HCT116 (cell line): Measurements from ENCODE around the gene PTPRR. TPM values are rescaled to one million over a fixed set of nuclear protein-coding genes. Genes with fewer than 3 reads are reported as not detected.

Experiments used
- ATAC-seq: fragments of 200-7000 bp; cut with Tn5 transposase; 2 replicates; pipeline ENCODE4 v1.9.1; 2020; ENCODE audit warnings: mild to moderate bottlenecking, moderate library complexity
- BruUV-seq: library from RNA; stranded (reverse); fragments of 400-500 nt; replicated peaks from 2 replicates; lab custom pipeline; 2021; lab: Mats Ljungman, UMichigan
- CTCF ChIA-PET: fragments of 300-600 bp; sonication (Branson Sonifier 250); formaldehyde crosslinking; loops from one replicate; lab custom pipeline; 2021; ENCODE audit warnings: antibody characterized with exemption; lab: Charles Lee
- POLR2A ChIA-PET: fragments of 300-600, 350-600 bp; sonication (Branson Sonifier 250); formaldehyde crosslinking; loops from one replicate; lab custom pipeline; 2021; ENCODE audit warnings: antibody characterized with exemption; lab: Charles Lee
- RAD21 ChIA-PET, 2 experiments: fragments of 300-600 bp; sonication (Branson Sonifier 250); formaldehyde crosslinking; loops; one replicate each; lab custom pipeline; 2023; ENCODE audit warnings: low total read pairs in 2 of 2; ENCODE audit not compliant: uncharacterized antibody in 2 of 2, unreplicated experiment in 2 of 2, low non-redundant PET in 1 of 2; lab: Charles Lee
- DNase-seq: peaks from one replicate; pipeline ENCODE4 v3.0.0-alpha.2; 2010; ENCODE audit warnings: low read depth, low spot score
- H2AFZ ChIP-seq: fragments of 200-600 bp; shearing (Covaris generic), sonication (generic); 2 replicates; pipeline ENCODE4 v1.6.1; 2017; ENCODE audit warnings: low read depth, mixed run types, mixed read lengths, antibody characterized with exemption, low read length; ENCODE audit not compliant: poor library complexity, severe bottlenecking
- H3K27ac ChIP-seq: 2 replicates; pipeline ENCODE4 v1.5.1; 2012; ENCODE audit warnings: low read depth, low read length
- H3K27me3 ChIP-seq: fragments of 200-600 bp; sonication (generic); 2 replicates; pipeline ENCODE4 v1.6.1; 2016; ENCODE audit warnings: mixed run types, low read length, mixed read lengths; ENCODE audit not compliant: insufficient read depth
- H3K36me3 ChIP-seq, 2 experiments: fragments of 200-500 bp in 1 of 2; fragments of 200-600 bp in 1 of 2; sonication (Bioruptor generic) in 1 of 2; sonication (generic) in 1 of 2; 2 replicates each; pipeline versions ENCODE4 v1.5.1 to v1.6.1; 2014 to 2016; ENCODE audit warnings: low read length in 2 of 2, inconsistent platforms in 1 of 2, mixed read lengths in 1 of 2, mixed run types in 1 of 2; ENCODE audit not compliant: insufficient read depth in 2 of 2, control insufficient read depth in 1 of 2
- H3K4me1 ChIP-seq, 2 experiments: fragments of 200-600 bp in 1 of 2; sonication (generic) in 1 of 2; 2 replicates each; pipeline versions ENCODE4 v1.5.1 to v1.6.1; 2012 to 2017; ENCODE audit warnings: low read length in 2 of 2, inconsistent platforms in 1 of 2, mild to moderate bottlenecking in 1 of 2, mixed read lengths in 1 of 2, mixed run types in 1 of 2, moderate library complexity in 1 of 2; ENCODE audit not compliant: insufficient read depth in 2 of 2, control insufficient read depth in 1 of 2
- H3K4me2 ChIP-seq: fragments of 200-600 bp; sonication (generic); 2 replicates; pipeline ENCODE4 v1.6.1; 2017; ENCODE audit warnings: mixed run types, low read length, mixed read lengths
- H3K4me3 ChIP-seq, 2 experiments: fragments of 200-600 bp in 1 of 2; sonication (generic) in 1 of 2; replicated peaks in 1 of 2; 2 replicates each; pipeline ENCODE4 v1.5.1; 2011 to 2016; ENCODE audit warnings: low read length in 2 of 2, control low read depth in 1 of 2, low read depth in 1 of 2, mild to moderate bottlenecking in 1 of 2, mixed read lengths in 1 of 2, mixed run types in 1 of 2
- H3K79me2 ChIP-seq: fragments of 200-600 bp; sonication (generic); 2 replicates; pipeline ENCODE4 v1.6.1; 2017; ENCODE audit warnings: mild to moderate bottlenecking, mixed run types, low read length, moderate library complexity, mixed read lengths; ENCODE audit not compliant: insufficient read depth
- H3K9ac ChIP-seq: fragments of 200-600 bp; sonication (generic); 2 replicates; pipeline ENCODE4 v1.6.1; 2016; ENCODE audit warnings: low read length, mixed read lengths
- H3K9me2 ChIP-seq: fragments of 200-600 bp; sonication (generic), shearing (Covaris generic); 2 replicates; pipeline ENCODE4 v1.6.1; 2017; ENCODE audit warnings: mixed run types, mild to moderate bottlenecking, moderate library complexity; ENCODE audit not compliant: insufficient read depth
- H3K9me3 ChIP-seq, 2 experiments: fragments of 200-500 bp in 1 of 2; fragments of 200-600 bp in 1 of 2; sonication (Bioruptor generic) in 1 of 2; sonication (generic) in 1 of 2; 2 replicates each; pipeline ENCODE4 v1.6.1; 2014 to 2017; ENCODE audit warnings: low read length in 2 of 2, mixed read lengths in 2 of 2, inconsistent platforms in 1 of 2, low read depth in 1 of 2, mild to moderate bottlenecking in 1 of 2, mixed run types in 1 of 2, moderate library complexity in 1 of 2; ENCODE audit not compliant: control insufficient read depth in 1 of 2, insufficient read depth in 1 of 2
- H4K20me1 ChIP-seq: fragments of 200-600 bp; sonication (generic), shearing (Covaris generic); 2 replicates; pipeline ENCODE4 v1.6.1; 2017; ENCODE audit warnings: mixed run types, mild to moderate bottlenecking, moderate library complexity; ENCODE audit not compliant: insufficient read depth
- CBX3 ChIP-seq: IDR thresholded peaks from 2 replicates; pipeline ENCODE4 v1.6.1; 2012; ENCODE audit warnings: low read depth
- EGR1 ChIP-seq: IDR thresholded peaks from 2 replicates; pipeline ENCODE4 v1.6.1; 2012; ENCODE audit warnings: low read depth
- ELF1 ChIP-seq: IDR thresholded peaks from 2 replicates; pipeline ENCODE4 v1.6.1; 2012; ENCODE audit warnings: low read depth, borderline replicate concordance
- FOSL1 ChIP-seq: IDR thresholded peaks from 2 replicates; pipeline ENCODE4 v1.6.1; 2012; ENCODE audit warnings: low read depth
- POLR2A ChIP-seq: IDR thresholded peaks from 2 replicates; pipeline ENCODE4 v1.7.0; 2011; ENCODE audit warnings: borderline replicate concordance; ENCODE audit not compliant: insufficient read depth, insufficient read length; ENCODE audit errors: extremely low read depth
- TCF7L2 ChIP-seq: IDR thresholded peaks from 2 replicates; pipeline ENCODE4 v1.7.0; 2011; ENCODE audit warnings: borderline replicate concordance, inconsistent platforms; ENCODE audit not compliant: insufficient read depth, insufficient read length; ENCODE audit errors: extremely low read depth
- YY1 ChIP-seq: IDR thresholded peaks from 2 replicates; pipeline ENCODE4 v1.6.1; 2011; ENCODE audit warnings: low read length, low read depth, moderate library complexity, mild to moderate bottlenecking; ENCODE audit not compliant: insufficient replicate concordance; ENCODE audit errors: extremely low read depth
- ZNF274 ChIP-seq: fragments of 200-500 bp; sonication (Bioruptor generic); IDR thresholded peaks from 2 replicates; pipeline ENCODE4 v1.6.1; 2014; ENCODE audit warnings: mild to moderate bottlenecking, low read depth, low read length, inconsistent platforms
- intact Hi-C: fragments of 100-400 bp; cut with micrococcal nuclease; formaldehyde crosslinking; loops from 2 replicates; pipeline ENCODE4 v1.10.0; 2022
- total RNA-seq: library from RNA; stranded (reverse); gene quantifications from one replicate; pipeline ENCODE4 v1.2.1, GENCODE V29; 2021; ENCODE audit not compliant: unreplicated experiment
- TF ChIP-seq, protein P1 (sequence below): IDR thresholded peaks from 2 replicates; pipeline ENCODE4 v1.6.1; 2012
- TF ChIP-seq, protein P2 (sequence below): IDR thresholded peaks from 2 replicates; pipeline ENCODE4 v1.6.1; 2012; ENCODE audit warnings: low read depth
- TF ChIP-seq, protein P3 (sequence below): IDR thresholded peaks from 2 replicates; pipeline ENCODE4 v1.6.1; 2011; ENCODE audit warnings: mild to moderate bottlenecking, low read length, moderate library complexity; ENCODE audit not compliant: insufficient replicate concordance; ENCODE audit errors: extremely low read depth

PTPRR gene
- total RNA-seq, 1 experiment from 2014 or later: 0.27 TPM

DNA sequence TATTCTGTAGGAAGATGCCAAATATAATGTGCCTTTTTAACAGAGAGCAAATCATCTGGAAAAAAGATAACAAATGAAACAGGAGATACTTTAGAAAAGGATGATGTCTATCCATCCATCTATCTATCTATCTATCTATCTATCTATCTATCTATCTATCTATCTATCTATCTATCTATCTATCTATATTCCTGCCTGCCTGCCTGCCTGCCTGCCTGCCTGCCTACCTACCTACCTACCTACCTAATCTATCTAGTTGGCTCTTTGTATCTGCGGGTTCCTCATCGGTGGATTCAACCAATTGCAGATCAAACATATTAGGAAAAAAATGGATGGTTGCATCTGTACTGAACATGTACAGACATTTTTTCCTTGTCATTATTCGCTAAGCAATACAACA, 294.4 kb downstream of the PTPRR start:
- Histone ChIP-seq H3K9ac (no peak overlapping the region), H3K36me3 (no peaks in the 10 kb centered on the region), H3K27me3 (no peaks in the 10 kb centered on the region), H3K4me2 (no peak overlapping the region), H3K27ac (no peak overlapping the region)
- DNase-seq: no peak
- CTCF ChIA-PET: no interaction called here
- ATAC-seq: no peak
- TF ChIP-seq, protein P1, sequence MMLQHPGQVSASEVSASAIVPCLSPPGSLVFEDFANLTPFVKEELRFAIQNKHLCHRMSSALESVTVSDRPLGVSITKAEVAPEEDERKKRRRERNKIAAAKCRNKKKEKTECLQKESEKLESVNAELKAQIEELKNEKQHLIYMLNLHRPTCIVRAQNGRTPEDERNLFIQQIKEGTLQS: no peak
- TF ChIP-seq POLR2A: no peak
- TF ChIP-seq, all 23 proteins: peak for 0
- no peak overlapping the region for H3K4me3 ChIP-seq
- H2AFZ ChIP-seq: no peak overlapping the region
- H3K9me2 ChIP-seq: no peaks in the 10 kb centered on the region
- no peaks in the 10 kb centered on the region for H3K79me2 ChIP-seq
- H3K9me3 ChIP-seq: no peaks in the 10 kb centered on the region
- H4K20me1 ChIP-seq: no peaks in the 10 kb centered on the region
- no TSS peak for BruUV-seq
- intact Hi-C loops: no loop called here
- no peaks in the 10 kb centered on the region for H3K4me1 ChIP-seq
- POLR2A ChIA-PET: no interaction called here
- RAD21 ChIA-PET: no interaction called here

DNA sequence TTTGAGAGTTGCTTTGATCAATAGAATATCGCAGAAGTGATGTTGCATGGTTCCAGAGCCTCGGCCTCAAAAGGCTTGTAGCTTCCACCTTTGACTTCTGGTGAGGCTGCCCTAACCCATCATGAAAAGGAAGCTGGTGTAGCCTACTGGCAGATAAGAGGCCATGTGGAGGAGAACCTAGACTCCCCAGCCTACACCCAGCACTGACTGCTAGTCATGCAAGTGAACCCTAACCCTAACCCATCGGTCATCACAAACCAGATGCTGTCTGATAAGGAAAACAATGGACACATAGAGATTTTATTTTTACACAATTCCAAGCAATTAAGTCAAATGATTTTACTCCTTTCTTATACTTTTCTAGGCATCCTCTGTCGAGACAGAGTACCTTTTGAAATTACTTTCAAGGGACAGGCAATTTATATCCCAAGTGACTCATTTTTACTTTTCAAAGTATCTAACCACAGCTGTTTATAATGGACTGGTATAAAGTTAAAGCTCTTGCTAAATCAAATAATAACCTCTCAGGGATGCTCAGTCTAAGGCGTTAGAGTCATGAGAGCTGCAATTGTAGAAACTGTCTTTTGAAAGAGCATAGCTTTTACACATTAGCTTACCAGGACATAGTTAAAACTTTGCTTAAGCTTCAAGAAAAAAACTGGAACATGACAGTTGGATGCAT, 300.9 kb downstream of the PTPRR start:
- POLR2A ChIA-PET: no interaction called here
- no peak for ATAC-seq
- TF ChIP-seq ELF1 (no peak), ZNF274 (no peak), FOSL1 (no peak), YY1 (no peak), EGR1 (no peak), CBX3 (no peak), TCF7L2 (no peak)
- TF ChIP-seq, protein P2, sequence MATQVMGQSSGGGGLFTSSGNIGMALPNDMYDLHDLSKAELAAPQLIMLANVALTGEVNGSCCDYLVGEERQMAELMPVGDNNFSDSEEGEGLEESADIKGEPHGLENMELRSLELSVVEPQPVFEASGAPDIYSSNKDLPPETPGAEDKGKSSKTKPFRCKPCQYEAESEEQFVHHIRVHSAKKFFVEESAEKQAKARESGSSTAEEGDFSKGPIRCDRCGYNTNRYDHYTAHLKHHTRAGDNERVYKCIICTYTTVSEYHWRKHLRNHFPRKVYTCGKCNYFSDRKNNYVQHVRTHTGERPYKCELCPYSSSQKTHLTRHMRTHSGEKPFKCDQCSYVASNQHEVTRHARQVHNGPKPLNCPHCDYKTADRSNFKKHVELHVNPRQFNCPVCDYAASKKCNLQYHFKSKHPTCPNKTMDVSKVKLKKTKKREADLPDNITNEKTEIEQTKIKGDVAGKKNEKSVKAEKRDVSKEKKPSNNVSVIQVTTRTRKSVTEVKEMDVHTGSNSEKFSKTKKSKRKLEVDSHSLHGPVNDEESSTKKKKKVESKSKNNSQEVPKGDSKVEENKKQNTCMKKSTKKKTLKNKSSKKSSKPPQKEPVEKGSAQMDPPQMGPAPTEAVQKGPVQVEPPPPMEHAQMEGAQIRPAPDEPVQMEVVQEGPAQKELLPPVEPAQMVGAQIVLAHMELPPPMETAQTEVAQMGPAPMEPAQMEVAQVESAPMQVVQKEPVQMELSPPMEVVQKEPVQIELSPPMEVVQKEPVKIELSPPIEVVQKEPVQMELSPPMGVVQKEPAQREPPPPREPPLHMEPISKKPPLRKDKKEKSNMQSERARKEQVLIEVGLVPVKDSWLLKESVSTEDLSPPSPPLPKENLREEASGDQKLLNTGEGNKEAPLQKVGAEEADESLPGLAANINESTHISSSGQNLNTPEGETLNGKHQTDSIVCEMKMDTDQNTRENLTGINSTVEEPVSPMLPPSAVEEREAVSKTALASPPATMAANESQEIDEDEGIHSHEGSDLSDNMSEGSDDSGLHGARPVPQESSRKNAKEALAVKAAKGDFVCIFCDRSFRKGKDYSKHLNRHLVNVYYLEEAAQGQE: no peak
- TF ChIP-seq, protein P3, sequence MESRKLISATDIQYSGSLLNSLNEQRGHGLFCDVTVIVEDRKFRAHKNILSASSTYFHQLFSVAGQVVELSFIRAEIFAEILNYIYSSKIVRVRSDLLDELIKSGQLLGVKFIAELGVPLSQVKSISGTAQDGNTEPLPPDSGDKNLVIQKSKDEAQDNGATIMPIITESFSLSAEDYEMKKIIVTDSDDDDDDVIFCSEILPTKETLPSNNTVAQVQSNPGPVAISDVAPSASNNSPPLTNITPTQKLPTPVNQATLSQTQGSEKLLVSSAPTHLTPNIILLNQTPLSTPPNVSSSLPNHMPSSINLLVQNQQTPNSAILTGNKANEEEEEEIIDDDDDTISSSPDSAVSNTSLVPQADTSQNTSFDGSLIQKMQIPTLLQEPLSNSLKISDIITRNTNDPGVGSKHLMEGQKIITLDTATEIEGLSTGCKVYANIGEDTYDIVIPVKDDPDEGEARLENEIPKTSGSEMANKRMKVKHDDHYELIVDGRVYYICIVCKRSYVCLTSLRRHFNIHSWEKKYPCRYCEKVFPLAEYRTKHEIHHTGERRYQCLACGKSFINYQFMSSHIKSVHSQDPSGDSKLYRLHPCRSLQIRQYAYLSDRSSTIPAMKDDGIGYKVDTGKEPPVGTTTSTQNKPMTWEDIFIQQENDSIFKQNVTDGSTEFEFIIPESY: no peak
- TF ChIP-seq, protein P1: no peak

More for the DNA sequence above, 300.9 kb downstream of the PTPRR start:
- ChIA-PET CTCF (interaction anchor here (1.3 kb wide), 2 partner anchors 9 to 43 kb away, joined by 3 read pairs; no protein-coding TSS in a partner anchor), RAD21 (no interaction called here)
- H3K9me3 ChIP-seq: no peaks in the 10 kb centered on the region
- no peaks in the 10 kb centered on the region for H3K79me2 ChIP-seq
- DNase-seq: no peak
- no peaks in the 10 kb centered on the region for H4K20me1 ChIP-seq
- H3K4me2 ChIP-seq: no peak overlapping the region
- no peak overlapping the region for H2AFZ ChIP-seq
- H3K4me3 ChIP-seq: no peak overlapping the region
- no peak overlapping the region for H3K27ac ChIP-seq
- no peaks in the 10 kb centered on the region for H3K9me2 ChIP-seq
- H3K36me3 ChIP-seq: no peaks in the 10 kb centered on the region
- no peaks in the 10 kb centered on the region for H3K4me1 ChIP-seq
- H3K27me3 ChIP-seq: no peaks in the 10 kb centered on the region
- BruUV-seq: no TSS peak
- intact Hi-C loops: no loop called here
- H3K9ac ChIP-seq: no peak overlapping the region
